ENCODE data around the gene HELZ2.

Gene HELZ2

GRCh38 chr20:63552481-63553249 is 21.4 kb downstream of the HELZ2 start:
- DNase-seq (ENCODE audit: low spot score) = no peak

GRCh38 chr20:63551068-63551467 is 23.0 kb downstream of the HELZ2 start:
- no peak for DNase-seq (ENCODE audit: low spot score)

DNA sequence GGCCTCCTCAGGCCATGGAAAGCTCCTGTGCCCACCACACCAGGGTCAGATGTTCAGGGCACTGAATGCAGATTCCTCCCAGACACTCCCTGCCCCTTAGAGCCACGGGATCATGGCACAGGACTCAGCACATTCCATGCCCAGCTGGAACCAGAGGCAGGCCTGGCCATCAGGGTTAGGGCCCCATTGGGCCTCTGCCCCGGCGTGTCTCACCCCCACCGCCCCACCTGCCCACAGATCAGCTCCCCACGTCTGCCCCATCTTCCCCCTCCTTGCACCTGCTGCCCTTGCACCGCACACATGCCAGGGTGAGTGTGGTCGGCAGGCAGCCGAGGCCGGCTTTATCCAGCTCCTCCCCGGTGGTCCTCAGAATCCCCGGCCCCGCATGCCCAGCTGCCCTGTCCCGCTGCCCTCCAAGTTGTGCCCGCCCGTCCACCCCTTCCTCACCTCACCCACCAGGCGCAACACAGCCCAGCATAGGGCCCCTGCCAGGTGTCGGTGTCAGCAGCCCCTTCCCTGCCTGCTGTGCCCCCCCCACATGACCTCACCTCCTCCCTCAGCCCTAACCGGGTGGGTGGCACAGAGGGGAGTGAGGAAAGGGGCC is 24.3 kb downstream of the HELZ2 start:
- DNase-seq (ENCODE audit: low spot score) = no peak

GRCh38 chr20:63549019-63549418 is 25.0 kb downstream of the HELZ2 start:
- no peak for DNase-seq (ENCODE audit: low spot score)

GRCh38 chr20:63548542-63548941 is 25.5 kb downstream of the HELZ2 start:
- no peak for DNase-seq (ENCODE audit: low spot score)

DNA sequence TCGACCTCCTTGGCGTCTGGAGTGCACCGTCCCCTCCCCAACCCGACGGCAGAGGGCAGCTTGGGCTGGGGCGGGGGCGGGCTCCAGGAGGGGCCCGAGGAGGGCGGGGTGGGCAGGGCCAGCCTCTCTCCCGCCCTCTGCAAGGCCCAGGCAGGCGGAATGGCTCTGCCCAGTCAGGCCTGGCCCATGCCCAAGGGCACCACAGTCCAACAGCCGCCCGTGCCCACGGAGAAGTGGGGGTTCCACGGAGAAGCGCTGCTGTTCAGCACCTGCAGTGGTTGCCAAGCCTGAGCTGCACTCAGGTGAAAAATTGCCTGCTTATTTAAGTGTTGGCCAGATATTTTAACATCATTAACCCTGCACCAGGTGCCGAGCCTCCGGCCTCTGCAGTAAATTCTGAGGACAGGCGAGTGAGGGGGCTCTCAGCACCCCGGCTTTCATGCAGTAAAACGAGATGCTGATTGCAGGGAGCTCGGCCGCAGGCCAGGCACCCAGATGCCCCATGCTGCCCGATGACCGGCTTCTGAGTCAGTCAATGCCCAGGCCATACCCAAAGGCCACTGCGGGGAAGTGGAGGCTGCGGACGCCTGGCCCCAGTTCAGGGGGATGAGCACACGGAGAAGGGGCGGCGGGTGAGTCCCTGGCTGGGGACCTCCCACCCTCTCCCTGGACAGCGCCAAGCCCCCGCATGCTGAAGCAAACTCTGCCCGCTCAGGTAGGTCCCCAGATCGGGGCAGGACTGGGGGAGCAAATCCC is 26.1 kb downstream of the HELZ2 start, which contains the start of gene SRMS:
TSS of gene SRMS (minus strand) at position 25 of the 756 bp plus-strand sequence. CDS start 286 bp downstream, outside the sequence.
- DNase-seq (ENCODE audit: low spot score) = no peak

GRCh38 chr20:63546956-63547724 is 26.9 kb downstream of the HELZ2 start:
- no peak for DNase-seq (ENCODE audit: low spot score)

DNA sequence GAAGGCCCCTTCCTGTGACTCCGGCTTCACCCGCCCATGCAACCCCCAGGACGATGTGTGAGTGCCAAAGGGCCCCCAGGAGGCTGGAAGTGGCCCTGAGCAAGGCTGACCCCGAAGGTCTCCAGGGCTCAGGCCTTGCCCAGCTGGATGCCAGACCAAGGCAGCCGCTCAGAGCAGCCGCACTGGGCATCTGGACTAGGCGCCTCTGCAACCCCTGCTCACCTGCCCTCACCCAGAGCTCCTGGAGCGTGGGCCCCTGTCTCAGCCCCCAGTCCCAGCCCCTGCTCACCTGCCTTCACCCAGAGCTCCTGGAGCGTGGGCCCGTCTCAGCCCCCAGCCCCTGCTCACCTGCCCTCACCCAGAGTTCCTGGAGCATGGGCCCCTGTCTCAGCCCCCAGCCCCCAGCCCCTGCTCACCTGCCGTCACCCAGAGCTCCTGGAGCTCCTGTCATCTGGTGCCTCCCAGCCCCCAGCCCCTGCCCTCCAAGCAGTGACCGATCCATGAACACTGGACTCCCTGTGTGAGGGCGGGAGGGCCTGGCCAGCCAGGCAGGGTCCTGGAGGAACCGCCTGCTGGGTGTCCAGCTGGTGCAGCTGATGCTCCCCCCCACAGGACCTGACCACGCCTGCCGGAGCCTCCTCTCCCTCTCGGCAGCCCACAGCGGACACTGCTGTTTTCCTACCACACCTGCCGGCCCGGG is 27.6 kb downstream of the HELZ2 start:
- DNase-seq (ENCODE audit: low spot score) = no peak

GRCh38 chr20:63545814-63546213 is 28.2 kb downstream of the HELZ2 start:
- DNase-seq (ENCODE audit: low spot score) = no peak

- DNase-seq (ENCODE audit: low spot score) = no peak
These were observed 29.0 kb downstream of the HELZ2 start for GRCh38 chr20:63544958-63545516.

DNA sequence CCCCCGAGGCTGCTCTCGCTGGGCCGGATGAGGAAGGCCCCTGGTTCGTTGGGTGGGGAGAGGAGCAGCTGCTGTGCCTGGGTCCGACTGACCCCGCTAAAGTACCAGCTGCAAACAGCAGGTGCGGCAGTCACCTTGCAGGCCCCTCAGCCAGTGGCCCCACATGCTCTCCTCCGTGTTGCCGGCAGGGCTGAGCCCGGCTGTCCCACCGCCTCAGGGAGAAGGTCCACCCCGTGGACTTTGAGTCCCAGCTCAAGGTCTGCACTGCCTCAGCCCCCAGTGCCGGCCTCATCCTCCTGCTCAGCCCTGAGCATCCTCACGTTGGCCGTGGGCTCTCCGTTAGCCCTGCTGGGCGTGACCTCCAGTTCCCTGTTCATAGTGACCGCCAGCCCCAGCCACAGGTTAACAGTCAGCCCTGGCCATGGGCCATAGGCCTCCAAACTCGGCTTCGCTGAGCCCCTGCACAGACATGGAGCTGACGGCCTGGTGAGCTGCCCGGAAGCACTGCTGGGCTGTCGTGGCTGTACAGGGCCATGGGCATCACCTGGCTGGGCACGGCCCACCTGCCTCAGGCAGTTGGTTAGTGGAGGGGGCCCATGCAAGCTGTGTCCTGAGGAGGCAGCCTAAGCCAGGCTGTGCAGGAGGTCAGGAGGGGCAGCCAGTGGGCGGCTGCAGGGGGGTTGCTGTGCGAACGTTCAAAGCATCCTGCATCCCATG is 29.6 kb downstream of the HELZ2 start:
- DNase-seq (ENCODE audit: low spot score) = no peak

GRCh38 chr20:63543733-63544132 is 30.3 kb downstream of the HELZ2 start:
- DNase-seq (ENCODE audit: low spot score) = no peak

DNA sequence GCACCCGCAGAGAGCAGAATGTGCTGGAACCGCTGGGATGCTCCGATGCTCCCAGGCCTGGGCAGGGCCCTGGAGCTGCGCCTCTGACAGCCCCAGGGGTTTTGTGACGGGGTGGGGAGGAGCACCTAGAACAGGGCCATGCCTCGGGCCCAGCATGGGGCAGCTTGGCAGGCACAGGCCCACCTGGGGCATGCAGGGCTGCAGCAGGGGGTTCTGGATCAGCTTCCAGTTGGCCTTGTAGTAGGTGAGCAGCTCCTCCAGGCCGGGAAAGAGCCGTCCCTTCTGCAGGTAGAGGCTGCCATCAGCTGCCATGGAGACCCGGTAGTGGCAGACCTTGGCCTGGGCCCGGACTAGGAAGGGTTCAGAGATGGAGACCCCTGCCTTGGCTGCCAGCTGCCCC is 30.9 kb downstream of the HELZ2 start:
- no peak for DNase-seq (ENCODE audit: low spot score)

GRCh38 chr20:63542696-63543095 is 31.3 kb downstream of the HELZ2 start:
- no peak for DNase-seq (ENCODE audit: low spot score)

- DNase-seq (ENCODE audit: low spot score) = no peak
These were observed 31.9 kb downstream of the HELZ2 start for GRCh38 chr20:63542031-63542559.

DNA sequence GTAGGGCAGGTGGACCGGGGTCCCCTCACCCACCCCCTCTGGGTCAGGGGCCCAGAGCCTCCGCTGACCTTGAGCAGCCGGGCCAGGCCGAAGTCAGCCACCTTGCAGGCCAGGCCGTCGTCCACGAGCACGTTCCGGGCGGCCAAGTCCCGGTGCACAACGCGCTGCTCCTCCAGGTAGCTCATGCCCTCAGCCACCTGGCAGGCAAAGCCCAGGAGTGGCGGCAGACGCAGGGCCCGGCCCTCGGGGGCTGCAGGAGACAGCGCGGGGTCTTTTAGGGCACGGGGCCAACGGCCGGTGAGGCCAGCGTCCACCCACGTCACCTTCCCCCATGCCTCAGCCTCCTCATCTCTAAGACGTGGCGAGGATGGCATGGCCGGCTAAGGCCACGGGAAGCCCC is 32.7 kb downstream of the HELZ2 start:
- DNase-seq (ENCODE audit: low spot score) = no peak

DNA sequence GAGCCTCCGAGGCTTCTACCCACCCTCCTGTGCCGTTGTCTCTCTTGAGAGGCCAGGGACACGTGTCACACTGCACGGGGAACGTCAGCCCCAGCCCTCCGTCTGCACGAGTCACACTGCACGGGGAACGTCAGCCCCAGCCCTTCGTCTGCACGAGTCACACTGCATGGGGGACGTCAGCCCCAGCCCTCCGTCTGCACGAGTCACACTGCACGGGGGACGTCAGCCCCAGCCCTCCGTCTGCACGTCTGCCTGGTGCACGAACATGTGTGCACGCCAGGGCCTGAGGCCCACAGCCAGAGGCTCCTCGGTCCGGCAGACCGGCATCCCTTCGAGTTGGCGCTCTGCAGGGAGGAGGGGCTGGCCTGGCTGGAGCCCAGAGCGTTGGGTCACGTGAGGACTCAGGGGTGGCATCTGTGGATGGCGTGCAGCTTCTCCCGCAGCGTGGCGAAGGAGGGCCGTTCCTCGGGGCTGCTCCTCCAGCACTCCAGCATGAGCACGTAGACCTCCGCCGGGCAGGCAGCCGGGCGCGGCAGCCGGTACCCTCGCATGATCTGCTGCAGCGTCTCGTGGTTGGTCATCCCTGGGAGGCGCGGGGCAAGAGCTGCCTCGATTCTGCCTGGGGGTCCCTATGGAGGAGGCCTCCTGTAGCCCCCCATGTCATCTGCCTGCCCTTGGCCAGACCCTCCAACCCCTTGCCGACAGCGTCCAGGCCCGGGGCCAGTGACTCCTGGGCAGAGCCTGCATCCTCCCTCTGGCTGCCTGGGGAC is 33.4 kb downstream of the HELZ2 start:
- DNase-seq (ENCODE audit: low spot score) = no peak

- no peak for DNase-seq (ENCODE audit: low spot score)
These were observed 34.3 kb downstream of the HELZ2 start for GRCh38 chr20:63539441-63540370.

DNA sequence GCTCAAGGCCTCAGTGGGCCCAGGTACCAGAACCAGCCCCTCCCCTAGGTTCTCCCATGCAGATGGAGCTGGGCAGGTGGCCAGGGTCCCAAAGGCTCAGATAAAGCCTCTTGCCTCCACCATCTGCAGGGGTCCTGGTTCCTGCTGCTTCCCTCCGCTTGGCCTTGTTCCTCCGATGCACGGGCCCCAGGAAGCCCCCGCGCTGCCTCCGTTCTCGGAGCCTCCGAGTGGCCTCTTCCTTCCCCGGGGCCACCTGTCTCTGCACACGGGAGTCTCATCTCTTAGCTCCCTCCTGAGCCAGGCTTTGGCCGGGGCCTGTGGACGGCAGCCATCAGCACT is 35.0 kb downstream of the HELZ2 start:
- DNase-seq (ENCODE audit: low spot score) = no peak

Data from pons (tissue), 1 donor.